RPMI8226 (cell line): ENCODE results near the gene RO60.
A peak's percentile ranks its signal among the peaks of the same experiment; 100 is the strongest.
"Not testable (repeated sequence)": the region's sequence is repeated elsewhere in the genome, so short reads cannot be mapped to it uniquely, and the experiment has no call there.

ENCODE experiments used
- DNase-seq: peaks from one replicate; pipeline ENCODE4 v3.0.0-alpha.2; 2015

The RO60 gene

GRCh38 chr1:193059282-193060114 is at the start of gene RO60, which contains the start of gene UCHL5:
Gene RO60, plus strand, starts transcription at chr1:193059612. Its CDS starts 9,443 bp downstream, at chr1:193069055.
Gene UCHL5, minus strand, starts transcription at chr1:193059360. Its CDS starts 100 bp downstream, at chr1:193059260.
- DNase-seq, result peak; percentile 99

- no peak for DNase-seq
Measured at GRCh38 chr1:193011406-193011805, 48.0 kb upstream of the RO60 start.

GRCh38 chr1:193013005-193013404 is 46.4 kb upstream of the RO60 start:
- DNase-seq, result no peak

GRCh38 chr1:193013707-193014106 is 45.7 kb upstream of the RO60 start:
- no peak for DNase-seq

GRCh38 chr1:193014400-193014799 is 45.0 kb upstream of the RO60 start:
- no peak for DNase-seq

GRCh38 chr1:193016788-193017187 is 42.6 kb upstream of the RO60 start:
- no peak for DNase-seq

- DNase-seq, result peak; percentile 52
Measured at GRCh38 chr1:193019442-193020026, 39.9 kb upstream of the RO60 start.

- DNase-seq, result no peak
Measured at GRCh38 chr1:193025218-193025617, 34.2 kb upstream of the RO60 start.

- no peak for DNase-seq
Measured at GRCh38 chr1:193030280-193030679, 29.1 kb upstream of the RO60 start.

- DNase-seq, result no peak
Measured at GRCh38 chr1:193031431-193031830, 28.0 kb upstream of the RO60 start.

- not testable (repeated sequence) for DNase-seq
Measured at GRCh38 chr1:193032643-193033427, 26.6 kb upstream of the RO60 start.

- DNase-seq, result no peak
Measured at GRCh38 chr1:193033610-193034009, 25.8 kb upstream of the RO60 start.

- no peak for DNase-seq
Measured at GRCh38 chr1:193036337-193037047, 22.9 kb upstream of the RO60 start.

GRCh38 chr1:193040011-193040410 is 19.4 kb upstream of the RO60 start:
- DNase-seq, result no peak

- DNase-seq, result no peak
Measured at GRCh38 chr1:193042766-193043691, 16.4 kb upstream of the RO60 start.

- DNase-seq, result not testable (repeated sequence)
Measured at GRCh38 chr1:193048913-193049312, 10.5 kb upstream of the RO60 start.

GRCh38 chr1:193054169-193054675 is 5.2 kb upstream of the RO60 start:
- DNase-seq, result no peak

GRCh38 chr1:193058529-193059281 is 707 bp upstream of the RO60 start:
- peak; percentile 83 for DNase-seq

- no peak for DNase-seq
Measured at GRCh38 chr1:193060115-193060403, 647 bp downstream of the RO60 start.

- peak; percentile 13 for DNase-seq
Measured at GRCh38 chr1:193060406-193060805, 994 bp downstream of the RO60 start.

- DNase-seq, result peak; percentile 64
Measured at GRCh38 chr1:193060938-193061337, 1.5 kb downstream of the RO60 start.
